ENCODE data around the gene PTGES2. TPM values are rescaled to one million over a fixed set of nuclear protein-coding genes. Genes with fewer than 3 reads are reported as not detected.

The PTGES2 gene
- 100 to 1,000 TPM in 1 of 4 donors, 10 to 100 TPM in 3; 54.2 to 118 (median 83.0) TPM for total RNA-seq

- TF ChIP-seq POLR2A (IDR thresholded peaks at IDR 0.05), result peak in 1 of 4 donors; percentile 44
- no peak for TF ChIP-seq CTCF (IDR thresholded peaks at IDR 0.05)
- peaks cover 25 to 47% (median 27%) of the 10 kb centered on the region in 3 donors for H3K4me1 ChIP-seq
- WGBS, 2 donors, result no CpG with 5 or more reads among the region's 56 CpGs
- intact Hi-C loops (cut with DNase I), result no loop called here
- peaks cover 4 to 22% (median 21%) of the 10 kb centered on the region in 3 donors for H3K36me3 ChIP-seq
- no peak for DNase-seq
- H3K9me3 ChIP-seq, result no peaks in the 10 kb centered on the region
- H3K27me3 ChIP-seq, result peaks cover 0 to 8% (median 0%) of the 10 kb centered on the region in 4 donors
- H3K27ac ChIP-seq, result peak within 1 kb of the TSS; percentile 88 to 99 (median 97)
- H3K4me3 ChIP-seq, result peak within 1 kb of the TSS; percentile 82 to 99 (median 92)
Measured at GRCh38 chr9:128127568-128127989, at the start of gene PTGES2. Gene PTGES2, minus strand, starts transcription at chr9:128127729. Its CDS starts 12 bp downstream, at chr9:128127717.

- no peak overlapping the region for H3K4me3 ChIP-seq
- peaks cover 50 to 93% (median 55%) of the 10 kb centered on the region in 3 donors for H3K36me3 ChIP-seq
- 100% methylated on average over 1 to 2 of the region's 2 CpGs for WGBS, 2 donors
- intact Hi-C loops (cut with DNase I), result no loop called here
- H3K9me3 ChIP-seq, result no peaks in the 10 kb centered on the region
- no peak overlapping the region for H3K27ac ChIP-seq
- no peaks in the 10 kb centered on the region for H3K27me3 ChIP-seq
- no peak for DNase-seq
- peaks cover 0 to 6% (median 3%) of the 10 kb centered on the region in 3 donors for H3K4me1 ChIP-seq
- no peak for TF ChIP-seq POLR2A (IDR thresholded peaks at IDR 0.05)
- no peak for TF ChIP-seq CTCF (IDR thresholded peaks at IDR 0.05)
Measured at GRCh38 chr9:128175726-128176125, 48.2 kb upstream of the PTGES2 start.

- peaks cover 48 to 93% (median 49%) of the 10 kb centered on the region in 3 donors for H3K36me3 ChIP-seq
- intact Hi-C loops (cut with DNase I), result no loop called here
- no peaks in the 10 kb centered on the region for H3K9me3 ChIP-seq
- H3K27me3 ChIP-seq, result no peaks in the 10 kb centered on the region
- H3K27ac ChIP-seq, result no peak overlapping the region
- no peak for DNase-seq
- TF ChIP-seq CTCF (IDR thresholded peaks at IDR 0.05) (no peak), POLR2A (IDR thresholded peaks at IDR 0.05) (no peak)
- no peak overlapping the region for H3K4me3 ChIP-seq
- H3K4me1 ChIP-seq, result peaks cover 0 to 6% (median 3%) of the 10 kb centered on the region in 3 donors
- 58 to 67% methylated on average over 7 to 8 of the region's 8 CpGs for WGBS, 2 donors
Measured at GRCh38 chr9:128175102-128175563, 47.6 kb upstream of the PTGES2 start.

- Histone ChIP-seq H3K27me3 (no peaks in the 10 kb centered on the region), H3K9me3 (no peaks in the 10 kb centered on the region), H3K36me3 (peaks cover 47 to 93% (median 49%) of the 10 kb centered on the region in 3 donors), H3K4me1 (peaks cover 0 to 6% (median 3%) of the 10 kb centered on the region in 3 donors), H3K4me3 (no peak overlapping the region), H3K27ac (no peak overlapping the region)
- intact Hi-C loops (cut with DNase I), result no loop called here
- 91 to 100% methylated on average over 1 to 4 of the region's 4 CpGs for WGBS, 2 donors
- DNase-seq, result no peak
- no peak for TF ChIP-seq POLR2A (IDR thresholded peaks at IDR 0.05)
- no peak for TF ChIP-seq CTCF (IDR thresholded peaks at IDR 0.05)
Measured at GRCh38 chr9:128174062-128174461, 46.5 kb upstream of the PTGES2 start.

- Histone ChIP-seq H3K27ac (no peak overlapping the region), H3K4me3 (no peak overlapping the region), H3K36me3 (peaks cover 33 to 93% (median 44%) of the 10 kb centered on the region in 3 donors), H3K4me1 (no peaks in the 10 kb centered on the region), H3K9me3 (no peaks in the 10 kb centered on the region), H3K27me3 (no peaks in the 10 kb centered on the region)
- intact Hi-C loops (cut with DNase I), result no loop called here
- no peak for TF ChIP-seq POLR2A (IDR thresholded peaks at IDR 0.05)
- TF ChIP-seq CTCF (IDR thresholded peaks at IDR 0.05), result no peak
- no peak for DNase-seq
- WGBS, 2 donors, result 69 to 100% methylated on average over 1 to 2 of the region's 8 CpGs
Measured at GRCh38 chr9:128169925-128170324, 42.4 kb upstream of the PTGES2 start.
